NCI-H2171 (cell line): ENCODE data around the gene PDAP1.
A peak's percentile ranks its signal among the peaks of the same experiment; 100 is the strongest.
"Not testable (repeated sequence)": the region's sequence is repeated elsewhere in the genome, so short reads cannot be mapped to it uniquely, and the experiment has no call there.

Source experiments
- DNase-seq: peaks from one replicate; lab custom pipeline; 2025; lab: John Stamatoyannopoulos, UW

PDAP1 gene

GRCh38 chr7:99408379-99409191, at the start of gene PDAP1, which contains the start of gene BUD31:
TSS of gene PDAP1 (minus strand) at chr7:99408597. CDS start at chr7:99408548, 49 bp downstream.
TSS of gene BUD31 (plus strand) at chr7:99408969. CDS start at chr7:99411093, 2,124 bp downstream.
- DNase-seq, result peak; percentile 85

- no peak for DNase-seq
These were observed 49.5 kb upstream of the PDAP1 start for GRCh38 chr7:99457650-99458493.

GRCh38 chr7:99457050-99457649, 48.8 kb upstream of the PDAP1 start:
- no peak for DNase-seq

- no peak for DNase-seq
These were observed 47.9 kb upstream of the PDAP1 start for GRCh38 chr7:99456288-99456687.

GRCh38 chr7:99455874-99456273, 47.5 kb upstream of the PDAP1 start:
- DNase-seq, result no peak

- DNase-seq, result no peak
These were observed 44.7 kb upstream of the PDAP1 start for GRCh38 chr7:99453105-99453504.

GRCh38 chr7:99452541-99452940, 44.1 kb upstream of the PDAP1 start:
- DNase-seq, result no peak

- DNase-seq, result no peak
These were observed 43.5 kb upstream of the PDAP1 start for GRCh38 chr7:99451936-99452335.

- no peak for DNase-seq
These were observed 40.9 kb upstream of the PDAP1 start for GRCh38 chr7:99449326-99449725.

- no peak for DNase-seq
These were observed 40.5 kb upstream of the PDAP1 start for GRCh38 chr7:99448855-99449254.

- DNase-seq, result no peak
These were observed 39.5 kb upstream of the PDAP1 start for GRCh38 chr7:99447943-99448342.

- DNase-seq, result no peak
These were observed 37.7 kb upstream of the PDAP1 start for GRCh38 chr7:99446096-99446495.

- no peak for DNase-seq
These were observed 31.8 kb upstream of the PDAP1 start for GRCh38 chr7:99440195-99440594.

GRCh38 chr7:99438573-99439480, 30.4 kb upstream of the PDAP1 start, which contains the start of the genes CPSF4 and PTCD1:
TSS of gene CPSF4 (plus strand) at chr7:99438943. CDS start at chr7:99439083, 140 bp downstream.
TSS of gene PTCD1 (minus strand) at chr7:99438798. CDS start at chr7:99435242, 3,556 bp downstream.
- peak; percentile 81 for DNase-seq

- DNase-seq, result no peak
These were observed 29.7 kb upstream of the PDAP1 start for GRCh38 chr7:99437946-99438572.

GRCh38 chr7:99433158-99433557, 24.8 kb upstream of the PDAP1 start:
- no peak for DNase-seq

GRCh38 chr7:99431756-99432540, 23.6 kb upstream of the PDAP1 start:
- not testable (repeated sequence) for DNase-seq

- no peak for DNase-seq
These were observed 21.4 kb upstream of the PDAP1 start for GRCh38 chr7:99429756-99430155.

- no peak for DNase-seq
These were observed 20.7 kb upstream of the PDAP1 start for GRCh38 chr7:99428972-99429566.
